Nephron (organoid): ENCODE results near the gene NPM3.
A peak's percentile ranks its signal among the peaks of the same experiment; 100 is the strongest.

ENCODE experiments used
- H3K27ac Mint-ChIP-seq, 3 experiments: 2 replicates each; pipeline ENCODE4 v1.8.0; 2020; ENCODE audit warnings: mixed read lengths in 3 of 3, mild to moderate bottlenecking in 2 of 3, moderate library complexity in 1 of 3
- H3K27me3 Mint-ChIP-seq: 2 replicates; pipeline ENCODE4 v1.8.0; 2021; ENCODE audit warnings: low read depth, mild to moderate bottlenecking, moderate library complexity, mixed read lengths
- H3K36me3 Mint-ChIP-seq: 2 replicates; pipeline ENCODE4 v1.8.0; 2020; ENCODE audit warnings: low read depth, mixed read lengths
- H3K4me1 Mint-ChIP-seq: 2 replicates; pipeline ENCODE4 v1.8.0; 2020; ENCODE audit warnings: mixed read lengths
- H3K4me3 Mint-ChIP-seq, 3 experiments: 2 replicates each; pipeline ENCODE4 v1.8.0; 2020; ENCODE audit warnings: mild to moderate bottlenecking in 3 of 3, mixed read lengths in 3 of 3, moderate library complexity in 2 of 3
- H3K9me3 Mint-ChIP-seq: 2 replicates; pipeline ENCODE4 v1.8.0; 2020; ENCODE audit warnings: mixed read lengths
- CTCF ChIP-seq, 3 experiments: fragments of 200-600 bp; sonication (generic); IDR thresholded peaks; one replicate each; pipeline ENCODE4 v1.5.0; 2021; ENCODE audit warnings: antibody characterized with exemption in 3 of 3; ENCODE audit not compliant: unreplicated experiment in 3 of 3

Gene NPM3

GRCh38 chr10:101773923-101774588 lies 9.2 kb downstream of the NPM3 start:
- Mint-ChIP-seq H3K27me3 (peaks cover 83% of the 10 kb centered on the region), H3K4me1 (peaks cover 24% of the 10 kb centered on the region), H3K4me3 (peak overlapping the region; percentile 29 to 72 (median 36)), H3K36me3 (peaks cover 7% of the 10 kb centered on the region), H3K27ac (no peak overlapping the region), H3K9me3 (no peaks in the 10 kb centered on the region)
- no peak for TF ChIP-seq CTCF (IDR thresholded peaks at IDR 0.05; ENCODE audit: unreplicated experiment in 3 of 3)

- Mint-ChIP-seq H3K27me3 (peaks cover 82% of the 10 kb centered on the region), H3K36me3 (peaks cover 7% of the 10 kb centered on the region), H3K27ac (no peak overlapping the region), H3K4me3 (peak overlapping the region; percentile 7 to 57 (median 48)), H3K4me1 (peaks cover 19% of the 10 kb centered on the region), H3K9me3 (no peaks in the 10 kb centered on the region)
- no peak for TF ChIP-seq CTCF (IDR thresholded peaks at IDR 0.05; ENCODE audit: unreplicated experiment in 3 of 3)
These were observed 10.1 kb downstream of the NPM3 start for GRCh38 chr10:101772895-101773761.

GRCh38 chr10:101772017-101772894 lies 11.0 kb downstream of the NPM3 start:
- H3K4me3 Mint-ChIP-seq: no peak overlapping the region
- H3K27me3 Mint-ChIP-seq: peaks cover 82% of the 10 kb centered on the region
- peaks cover 19% of the 10 kb centered on the region for H3K4me1 Mint-ChIP-seq
- H3K9me3 Mint-ChIP-seq: no peaks in the 10 kb centered on the region
- TF ChIP-seq CTCF (IDR thresholded peaks at IDR 0.05; ENCODE audit: unreplicated experiment in 3 of 3): no peak
- no peak overlapping the region for H3K27ac Mint-ChIP-seq
- H3K36me3 Mint-ChIP-seq: no peaks in the 10 kb centered on the region

GRCh38 chr10:101771380-101771779 lies 11.9 kb downstream of the NPM3 start:
- H3K36me3 Mint-ChIP-seq: no peaks in the 10 kb centered on the region
- H3K4me3 Mint-ChIP-seq: no peak overlapping the region
- peaks cover 19% of the 10 kb centered on the region for H3K4me1 Mint-ChIP-seq
- no peaks in the 10 kb centered on the region for H3K9me3 Mint-ChIP-seq
- H3K27ac Mint-ChIP-seq: no peak overlapping the region
- peaks cover 82% of the 10 kb centered on the region for H3K27me3 Mint-ChIP-seq
- no peak for TF ChIP-seq CTCF (IDR thresholded peaks at IDR 0.05; ENCODE audit: unreplicated experiment in 3 of 3)

- Mint-ChIP-seq H3K27me3 (peaks cover 90% of the 10 kb centered on the region), H3K27ac (no peak overlapping the region), H3K4me1 (peaks cover 19% of the 10 kb centered on the region), H3K9me3 (no peaks in the 10 kb centered on the region), H3K4me3 (no peak overlapping the region), H3K36me3 (no peaks in the 10 kb centered on the region)
- TF ChIP-seq CTCF (IDR thresholded peaks at IDR 0.05; ENCODE audit: unreplicated experiment in 3 of 3): no peak
These were observed 12.7 kb downstream of the NPM3 start for GRCh38 chr10:101770331-101771215.
